ENCODE measurements around the gene RPS27. TPM values are rescaled to one million over a fixed set of nuclear protein-coding genes. Genes with fewer than 3 reads are reported as not detected.

The RPS27 gene
- total and polyA plus RNA-seq, 2 of the 13 experiments (the other 11 are each of a cell fraction or from before 2014, with no cell fraction given), result 3,737 to 9,964 TPM

- TF ChIP-seq ZNF564 (CRISPR knock-in tag; IDR thresholded peaks at IDR 0.05) (0 out of 2 replicates have a peak, but pooled peaks have one; percentile 64), ZNF235 (CRISPR knock-in tag; IDR thresholded peaks at IDR 0.05; ENCODE audit: borderline replicate concordance) (no peak), RAD51 (IDR thresholded peaks at IDR 0.05; ENCODE audit: borderline replicate concordance) (no peak), BCL6 (CRISPR knock-in tag; IDR thresholded peaks at IDR 0.05) (peak; percentile 75), NR0B2 (CRISPR knock-in tag; IDR thresholded peaks at IDR 0.05) (peak; percentile 51; the same call in 1 of the 2 replicates), ZNF597 (CRISPR knock-in tag; IDR thresholded peaks at IDR 0.05) (no peak), ZNF136 (CRISPR knock-in tag; IDR thresholded peaks at IDR 0.05; ENCODE audit: low read depth) (no peak), POLR2G (IDR thresholded peaks at IDR 0.05; ENCODE audit: low read depth, low read length) (no peak), WIZ (CRISPR knock-in tag; IDR thresholded peaks at IDR 0.05) (no peak), POGZ (CRISPR knock-in tag; IDR thresholded peaks at IDR 0.05) (peak; percentile 26; the same call in 1 of the 2 replicates), SRY (CRISPR knock-in tag; IDR thresholded peaks at IDR 0.05) (0 out of 2 replicates have a peak, but pooled peaks have one; percentile 26), ZNF710 (CRISPR knock-in tag; IDR thresholded peaks at IDR 0.05; ENCODE audit: borderline replicate concordance) (0 out of 2 replicates have a peak, but pooled peaks have one; percentile 41)
Measured at GRCh38 chr1:153963850-153964331, 26.7 kb upstream of the RPS27 start (continued).
